COLO668 (cell line): ENCODE measurements around the gene PCDHA6.
"Not testable (repeated sequence)": the region's sequence is repeated elsewhere in the genome, so short reads cannot be mapped to it uniquely, and the experiment has no call there.

Source experiments
- DNase-seq: peaks from one replicate; lab custom pipeline; 2025; ENCODE audit not compliant: unreplicated experiment; lab: John Stamatoyannopoulos, UW

Gene PCDHA6

GRCh38 chr5:140855772-140856674 lies 28.3 kb downstream of the PCDHA6 start, which contains the start of gene PCDHA10:
Gene PCDHA10, plus strand, starts transcription at chr5:140855897. Its CDS starts 152 bp downstream, at chr5:140856049.
- no peak for DNase-seq

- no peak for DNase-seq
Measured at GRCh38 chr5:140857177-140857986, 29.6 kb downstream of the PCDHA6 start.

- DNase-seq: no peak
Measured at GRCh38 chr5:140857987-140858240, 30.2 kb downstream of the PCDHA6 start.

- DNase-seq: no peak
Measured at GRCh38 chr5:140862441-140863295, 34.9 kb downstream of the PCDHA6 start.

- peak; percentile 38 for DNase-seq
Measured at GRCh38 chr5:140868721-140869554, 41.2 kb downstream of the PCDHA6 start, which contains the start of gene PCDHA11. Gene PCDHA11, plus strand, starts transcription at chr5:140868957. Its CDS starts 147 bp downstream, at chr5:140869104.

DNA sequence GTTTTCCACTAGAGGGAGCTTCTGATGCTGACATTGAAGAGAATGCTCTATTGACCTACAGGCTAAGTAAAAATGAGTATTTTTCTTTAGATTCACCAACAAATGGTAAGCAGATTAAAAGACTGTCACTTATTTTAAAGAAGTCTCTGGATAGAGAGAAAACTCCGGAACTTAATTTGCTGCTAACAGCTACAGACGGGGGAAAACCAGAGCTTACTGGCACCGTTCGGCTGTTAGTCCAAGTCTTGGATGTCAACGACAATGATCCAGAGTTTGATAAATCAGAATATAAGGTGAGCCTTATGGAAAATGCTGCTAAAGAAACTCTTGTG lies 41.8 kb downstream of the PCDHA6 start:
- DNase-seq: no peak

DNA sequence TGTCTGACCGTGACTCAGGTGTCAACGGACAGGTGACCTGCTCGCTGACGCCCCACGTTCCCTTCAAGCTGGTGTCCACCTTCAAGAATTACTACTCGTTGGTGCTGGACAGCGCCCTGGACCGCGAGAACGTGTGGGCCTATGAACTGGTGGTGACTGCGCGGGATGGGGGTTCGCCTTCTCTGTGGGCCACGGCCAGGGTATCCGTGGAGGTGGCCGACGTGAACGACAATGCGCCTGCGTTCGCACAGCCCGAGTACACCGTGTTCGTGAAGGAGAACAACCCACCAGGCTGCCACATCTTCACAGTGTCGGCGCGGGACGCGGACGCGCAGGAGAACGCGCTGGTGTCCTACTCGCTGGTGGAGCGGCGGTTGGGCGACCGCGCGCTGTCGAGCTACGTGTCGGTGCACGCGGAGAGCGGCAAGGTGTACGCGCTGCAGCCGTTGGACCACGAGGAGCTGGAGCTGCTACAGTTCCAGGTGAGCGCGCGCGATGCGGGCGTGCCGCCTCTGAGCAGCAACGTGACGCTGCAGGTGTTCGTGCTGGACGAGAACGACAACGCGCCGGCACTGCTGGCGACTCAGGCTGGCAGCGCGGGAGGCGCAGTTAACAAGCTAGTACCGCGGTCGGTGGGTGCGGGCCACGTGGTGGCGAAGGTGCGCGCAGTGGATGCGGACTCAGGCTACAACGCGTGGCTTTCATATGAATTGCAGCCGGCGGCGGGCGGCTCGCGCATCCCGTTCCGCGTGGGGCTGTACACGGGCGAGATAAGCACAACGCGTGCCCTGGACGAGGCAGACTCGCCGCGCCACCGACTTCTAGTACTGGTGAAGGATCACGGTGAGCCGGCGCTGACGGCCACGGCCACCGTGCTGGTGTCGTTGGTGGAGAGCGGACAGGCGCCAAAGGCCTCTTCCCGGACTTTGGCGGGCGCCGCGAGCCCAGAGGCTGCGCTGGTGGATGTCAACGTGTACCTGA lies 42.8 kb downstream of the PCDHA6 start:
- DNase-seq: no peak

- DNase-seq: no peak
Measured at GRCh38 chr5:140875085-140876065, 47.6 kb downstream of the PCDHA6 start, which contains the start of gene PCDHA12. Gene PCDHA12, plus strand, starts transcription at chr5:140875308. Its CDS starts 165 bp downstream, at chr5:140875473.

- DNase-seq: not testable (repeated sequence)
Measured at GRCh38 chr5:140876541-140877261, 48.9 kb downstream of the PCDHA6 start.

DNA sequence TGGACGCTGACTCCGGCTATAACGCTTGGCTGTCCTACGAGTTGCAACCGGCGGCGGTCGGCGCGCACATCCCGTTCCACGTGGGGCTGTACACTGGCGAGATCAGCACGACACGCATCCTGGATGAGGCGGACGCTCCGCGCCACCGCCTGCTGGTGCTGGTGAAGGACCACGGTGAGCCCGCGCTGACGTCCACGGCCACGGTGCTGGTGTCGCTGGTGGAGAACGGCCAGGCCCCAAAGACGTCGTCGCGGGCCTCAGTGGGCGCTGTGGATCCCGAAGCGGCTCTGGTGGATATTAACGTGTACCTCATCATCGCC lies 49.5 kb downstream of the PCDHA6 start:
- DNase-seq: no peak
